Measurements from ENCODE around the gene INAFM2. TPM values are rescaled to one million over a fixed set of nuclear protein-coding genes. Genes with fewer than 3 reads are reported as not detected.

INAFM2 gene
- total and polyA plus RNA-seq, 2 experiments from 2014 or later: 18.1 to 32.7 TPM

DNA sequence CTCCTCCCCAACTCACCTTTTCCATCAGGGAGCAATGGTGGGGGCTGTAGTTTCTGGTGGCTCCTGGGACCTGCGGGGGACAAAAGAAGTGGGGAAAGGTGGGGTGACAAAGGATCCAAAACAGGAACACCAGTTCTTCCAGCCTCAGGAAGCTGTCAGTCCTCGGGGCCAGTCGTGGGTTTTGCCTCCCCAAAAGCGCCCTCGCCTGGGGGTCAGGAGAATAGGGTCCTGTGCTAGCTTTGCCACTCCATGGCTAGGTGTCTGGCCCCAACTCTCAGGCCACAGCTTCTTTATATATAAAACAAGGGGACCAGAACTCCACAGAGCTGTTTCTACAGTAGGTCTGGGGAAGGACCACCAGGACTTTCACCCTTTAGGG, 13.2 kb downstream of the INAFM2 start:
- Mint-ChIP-seq H3K4me3 (no peak overlapping the region; the same call in 2 of the 3 replicates), H3K9me3 (no peaks in the 10 kb centered on the region), H3K36me3 (ENCODE audit: low read depth) (peaks cover 4% of the 10 kb centered on the region; the same call in 1 of the 3 replicates), H3K4me1 (peaks cover 44% of the 10 kb centered on the region), H3K27me3 (ENCODE audit: insufficient read depth, low read depth, poor library complexity) (peaks cover 20% of the 10 kb centered on the region), H3K27ac (no peak overlapping the region)
- Histone ChIP-seq H3K4me1 (ENCODE audit: insufficient read depth) (peaks cover 4% of the 10 kb centered on the region; the same call in 1 of the 2 replicates), H3K36me3 (ENCODE audit: insufficient read depth) (no peaks in the 10 kb centered on the region), H3K27me3 (ENCODE audit: insufficient read depth) (no peaks in the 10 kb centered on the region), H4K20me1 (replicated peaks; ENCODE audit: insufficient read depth) (no peaks in the 10 kb centered on the region), H3K79me2 (replicated peaks; ENCODE audit: insufficient read depth) (no peaks in the 10 kb centered on the region), H3K4me2 (no peak overlapping the region), H3K27ac (ENCODE audit: low read depth) (no peak overlapping the region), H3F3A (replicated peaks; ENCODE audit: low read depth) (0 out of 2 replicates have a peak, but pooled peaks cover 4% of the 10 kb centered on the region), H3K4me3 (no peak overlapping the region), H2AFZ (no peak overlapping the region), H3K9me2 (ENCODE audit: insufficient read depth) (0 out of 2 replicates have a peak, but pooled peaks cover 2% of the 10 kb centered on the region)
- TF ChIP-seq, protein P1, sequence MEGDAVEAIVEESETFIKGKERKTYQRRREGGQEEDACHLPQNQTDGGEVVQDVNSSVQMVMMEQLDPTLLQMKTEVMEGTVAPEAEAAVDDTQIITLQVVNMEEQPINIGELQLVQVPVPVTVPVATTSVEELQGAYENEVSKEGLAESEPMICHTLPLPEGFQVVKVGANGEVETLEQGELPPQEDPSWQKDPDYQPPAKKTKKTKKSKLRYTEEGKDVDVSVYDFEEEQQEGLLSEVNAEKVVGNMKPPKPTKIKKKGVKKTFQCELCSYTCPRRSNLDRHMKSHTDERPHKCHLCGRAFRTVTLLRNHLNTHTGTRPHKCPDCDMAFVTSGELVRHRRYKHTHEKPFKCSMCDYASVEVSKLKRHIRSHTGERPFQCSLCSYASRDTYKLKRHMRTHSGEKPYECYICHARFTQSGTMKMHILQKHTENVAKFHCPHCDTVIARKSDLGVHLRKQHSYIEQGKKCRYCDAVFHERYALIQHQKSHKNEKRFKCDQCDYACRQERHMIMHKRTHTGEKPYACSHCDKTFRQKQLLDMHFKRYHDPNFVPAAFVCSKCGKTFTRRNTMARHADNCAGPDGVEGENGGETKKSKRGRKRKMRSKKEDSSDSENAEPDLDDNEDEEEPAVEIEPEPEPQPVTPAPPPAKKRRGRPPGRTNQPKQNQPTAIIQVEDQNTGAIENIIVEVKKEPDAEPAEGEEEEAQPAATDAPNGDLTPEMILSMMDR (conservative IDR thresholded peaks at IDR 0.05; ENCODE audit: low read depth in 2 of 2): peak; percentile 56 to 78
- TF ChIP-seq, protein P2, sequence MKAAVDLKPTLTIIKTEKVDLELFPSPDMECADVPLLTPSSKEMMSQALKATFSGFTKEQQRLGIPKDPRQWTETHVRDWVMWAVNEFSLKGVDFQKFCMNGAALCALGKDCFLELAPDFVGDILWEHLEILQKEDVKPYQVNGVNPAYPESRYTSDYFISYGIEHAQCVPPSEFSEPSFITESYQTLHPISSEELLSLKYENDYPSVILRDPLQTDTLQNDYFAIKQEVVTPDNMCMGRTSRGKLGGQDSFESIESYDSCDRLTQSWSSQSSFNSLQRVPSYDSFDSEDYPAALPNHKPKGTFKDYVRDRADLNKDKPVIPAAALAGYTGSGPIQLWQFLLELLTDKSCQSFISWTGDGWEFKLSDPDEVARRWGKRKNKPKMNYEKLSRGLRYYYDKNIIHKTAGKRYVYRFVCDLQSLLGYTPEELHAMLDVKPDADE (IDR thresholded peaks at IDR 0.05): no peak
- DNase-seq (ENCODE audit: low spot score): peak; percentile 72
- peak; percentile 30 for ATAC-seq

DNA sequence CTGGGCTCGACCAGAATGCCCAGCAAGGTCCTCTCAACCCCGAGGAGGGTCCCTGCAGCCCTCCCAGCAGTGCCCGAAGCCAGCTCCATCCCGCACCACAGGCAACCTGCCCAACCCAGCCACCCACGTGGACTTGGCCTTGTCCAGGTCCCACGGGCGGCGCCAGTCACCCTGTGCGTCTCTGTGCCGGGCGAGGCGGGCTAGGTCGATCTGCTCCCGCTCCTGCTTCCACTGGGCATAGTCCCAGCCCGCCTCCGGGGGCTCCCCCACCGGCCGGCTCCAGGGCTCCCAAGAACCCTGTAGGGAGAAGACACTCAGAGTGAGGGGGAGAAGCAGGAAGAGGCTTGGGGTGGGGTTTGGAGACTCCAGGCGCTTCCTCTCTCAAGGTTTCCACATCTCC, 14.1 kb downstream of the INAFM2 start:
- peak overlapping the region; percentile 63 for H3K4me2 ChIP-seq
- peak overlapping the region; percentile 89 for H2AFZ ChIP-seq
- no peaks in the 10 kb centered on the region for H3K9me3 Mint-ChIP-seq
- peaks cover 4% of the 10 kb centered on the region; the same call in 1 of the 2 replicates for H3K4me1 ChIP-seq (ENCODE audit: insufficient read depth)
- no peak overlapping the region for H3K4me3 Mint-ChIP-seq
- DNase-seq (ENCODE audit: low spot score) (no peak), ATAC-seq (peak; percentile 2)
- no peaks in the 10 kb centered on the region; the same call in 2 of the 3 replicates for H3K36me3 Mint-ChIP-seq (ENCODE audit: low read depth)
- H3K27ac ChIP-seq (ENCODE audit: low read depth): no peak overlapping the region
- H4K20me1 ChIP-seq (replicated peaks; ENCODE audit: insufficient read depth): no peaks in the 10 kb centered on the region
- no peaks in the 10 kb centered on the region for H3K27me3 ChIP-seq (ENCODE audit: insufficient read depth)
- no peaks in the 10 kb centered on the region for H3K79me2 ChIP-seq (replicated peaks; ENCODE audit: insufficient read depth)
- peaks cover 44% of the 10 kb centered on the region for H3K4me1 Mint-ChIP-seq
- 0 out of 2 replicates have a peak, but pooled peaks cover 4% of the 10 kb centered on the region for H3F3A ChIP-seq (replicated peaks; ENCODE audit: low read depth)
- H3K27me3 Mint-ChIP-seq (ENCODE audit: insufficient read depth, low read depth, poor library complexity): peaks cover 20% of the 10 kb centered on the region
- H3K9me2 ChIP-seq (ENCODE audit: insufficient read depth): 0 out of 2 replicates have a peak, but pooled peaks cover 2% of the 10 kb centered on the region
- H3K4me3 ChIP-seq: peak overlapping the region; percentile 34; the same call in 1 of the 2 replicates
- no peaks in the 10 kb centered on the region for H3K36me3 ChIP-seq (ENCODE audit: insufficient read depth)
- no peak overlapping the region for H3K27ac Mint-ChIP-seq
- TF ChIP-seq NANOG (IDR thresholded peaks at IDR 0.05; ENCODE audit: borderline replicate concordance): no peak
- TF ChIP-seq, protein P3, sequence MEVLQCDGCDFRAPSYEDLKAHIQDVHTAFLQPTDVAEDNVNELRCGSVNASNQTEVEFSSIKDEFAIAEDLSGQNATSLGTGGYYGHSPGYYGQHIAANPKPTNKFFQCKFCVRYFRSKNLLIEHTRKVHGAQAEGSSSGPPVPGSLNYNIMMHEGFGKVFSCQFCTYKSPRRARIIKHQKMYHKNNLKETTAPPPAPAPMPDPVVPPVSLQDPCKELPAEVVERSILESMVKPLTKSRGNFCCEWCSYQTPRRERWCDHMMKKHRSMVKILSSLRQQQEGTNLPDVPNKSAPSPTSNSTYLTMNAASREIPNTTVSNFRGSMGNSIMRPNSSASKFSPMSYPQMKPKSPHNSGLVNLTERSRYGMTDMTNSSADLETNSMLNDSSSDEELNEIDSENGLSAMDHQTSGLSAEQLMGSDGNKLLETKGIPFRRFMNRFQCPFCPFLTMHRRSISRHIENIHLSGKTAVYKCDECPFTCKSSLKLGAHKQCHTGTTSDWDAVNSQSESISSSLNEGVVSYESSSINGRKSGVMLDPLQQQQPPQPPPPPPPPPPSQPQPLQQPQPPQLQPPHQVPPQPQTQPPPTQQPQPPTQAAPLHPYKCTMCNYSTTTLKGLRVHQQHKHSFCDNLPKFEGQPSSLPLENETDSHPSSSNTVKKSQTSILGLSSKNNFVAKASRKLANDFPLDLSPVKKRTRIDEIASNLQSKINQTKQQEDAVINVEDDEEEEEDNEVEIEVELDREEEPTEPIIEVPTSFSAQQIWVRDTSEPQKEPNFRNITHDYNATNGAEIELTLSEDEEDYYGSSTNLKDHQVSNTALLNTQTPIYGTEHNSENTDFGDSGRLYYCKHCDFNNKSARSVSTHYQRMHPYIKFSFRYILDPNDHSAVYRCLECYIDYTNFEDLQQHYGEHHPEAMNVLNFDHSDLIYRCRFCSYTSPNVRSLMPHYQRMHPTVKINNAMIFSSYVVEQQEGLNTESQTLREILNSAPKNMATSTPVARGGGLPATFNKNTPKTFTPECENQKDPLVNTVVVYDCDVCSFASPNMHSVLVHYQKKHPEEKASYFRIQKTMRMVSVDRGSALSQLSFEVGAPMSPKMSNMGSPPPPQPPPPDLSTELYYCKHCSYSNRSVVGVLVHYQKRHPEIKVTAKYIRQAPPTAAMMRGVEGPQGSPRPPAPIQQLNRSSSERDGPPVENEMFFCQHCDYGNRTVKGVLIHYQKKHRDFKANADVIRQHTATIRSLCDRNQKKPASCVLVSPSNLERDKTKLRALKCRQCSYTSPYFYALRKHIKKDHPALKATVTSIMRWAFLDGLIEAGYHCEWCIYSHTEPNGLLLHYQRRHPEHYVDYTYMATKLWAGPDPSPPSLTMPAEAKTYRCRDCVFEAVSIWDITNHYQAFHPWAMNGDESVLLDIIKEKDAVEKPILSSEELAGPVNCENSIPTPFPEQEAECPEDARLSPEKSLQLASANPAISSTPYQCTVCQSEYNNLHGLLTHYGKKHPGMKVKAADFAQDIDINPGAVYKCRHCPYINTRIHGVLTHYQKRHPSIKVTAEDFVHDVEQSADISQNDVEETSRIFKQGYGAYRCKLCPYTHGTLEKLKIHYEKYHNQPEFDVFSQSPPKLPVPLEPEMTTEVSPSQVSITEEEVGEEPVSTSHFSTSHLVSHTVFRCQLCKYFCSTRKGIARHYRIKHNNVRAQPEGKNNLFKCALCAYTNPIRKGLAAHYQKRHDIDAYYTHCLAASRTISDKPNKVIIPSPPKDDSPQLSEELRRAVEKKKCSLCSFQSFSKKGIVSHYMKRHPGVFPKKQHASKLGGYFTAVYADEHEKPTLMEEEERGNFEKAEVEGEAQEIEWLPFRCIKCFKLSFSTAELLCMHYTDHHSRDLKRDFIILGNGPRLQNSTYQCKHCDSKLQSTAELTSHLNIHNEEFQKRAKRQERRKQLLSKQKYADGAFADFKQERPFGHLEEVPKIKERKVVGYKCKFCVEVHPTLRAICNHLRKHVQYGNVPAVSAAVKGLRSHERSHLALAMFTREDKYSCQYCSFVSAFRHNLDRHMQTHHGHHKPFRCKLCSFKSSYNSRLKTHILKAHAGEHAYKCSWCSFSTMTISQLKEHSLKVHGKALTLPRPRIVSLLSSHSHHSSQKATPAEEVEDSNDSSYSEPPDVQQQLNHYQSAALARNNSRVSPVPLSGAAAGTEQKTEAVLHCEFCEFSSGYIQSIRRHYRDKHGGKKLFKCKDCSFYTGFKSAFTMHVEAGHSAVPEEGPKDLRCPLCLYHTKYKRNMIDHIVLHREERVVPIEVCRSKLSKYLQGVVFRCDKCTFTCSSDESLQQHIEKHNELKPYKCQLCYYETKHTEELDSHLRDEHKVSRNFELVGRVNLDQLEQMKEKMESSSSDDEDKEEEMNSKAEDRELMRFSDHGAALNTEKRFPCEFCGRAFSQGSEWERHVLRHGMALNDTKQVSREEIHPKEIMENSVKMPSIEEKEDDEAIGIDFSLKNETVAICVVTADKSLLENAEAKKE (CRISPR knock-in tag; IDR thresholded peaks at IDR 0.05): no peak
- TF ChIP-seq ZNF331 (CRISPR knock-in tag; IDR thresholded peaks at IDR 0.05; ENCODE audit: low read depth): no peak
- TF ChIP-seq ZNF114 (CRISPR knock-in tag; IDR thresholded peaks at IDR 0.05): no peak
- no peak for TF ChIP-seq CREB1 (CRISPR knock-in tag; IDR thresholded peaks at IDR 0.05; ENCODE audit: low read depth)
- no peak for TF ChIP-seq EZH2phosphoT487 (IDR thresholded peaks at IDR 0.05; ENCODE audit: unreplicated experiment)
- TF ChIP-seq, protein P2 (IDR thresholded peaks at IDR 0.05): no peak; the same call in 1 of the 2 replicates
- TF ChIP-seq EZH2 (IDR thresholded peaks at IDR 0.05; ENCODE audit: low read depth, unreplicated experiment): no peak

All from GM23338 (cell line).